Measurements from ENCODE around the gene ACSBG1.
A peak's percentile ranks its signal among the peaks of the same experiment; 100 is the strongest.

The ACSBG1 gene

GRCh38 chr15:78234515-78235040 lies at the start of gene ACSBG1:
ACSBG1 (minus strand) TSS chr15:78234565; CDS start chr15:78234501, 64 bp downstream.
- DNase-seq (ENCODE audit: low read depth): no peak

- peak; percentile 40 for DNase-seq (ENCODE audit: low read depth)
Measured at GRCh38 chr15:78282324-78282723, 48.0 kb upstream of the ACSBG1 start.

- DNase-seq (ENCODE audit: low read depth): no peak
Measured at GRCh38 chr15:78280319-78281072, 46.1 kb upstream of the ACSBG1 start.

GRCh38 chr15:78276064-78276943 lies 41.9 kb upstream of the ACSBG1 start:
- no peak for DNase-seq (ENCODE audit: low read depth)

GRCh38 chr15:78274994-78275393 lies 40.6 kb upstream of the ACSBG1 start:
- DNase-seq (ENCODE audit: low read depth): no peak

GRCh38 chr15:78272776-78273175 lies 38.4 kb upstream of the ACSBG1 start:
- no peak for DNase-seq (ENCODE audit: low read depth)

GRCh38 chr15:78272316-78272715 lies 38.0 kb upstream of the ACSBG1 start:
- DNase-seq (ENCODE audit: low read depth): no peak

- no peak for DNase-seq (ENCODE audit: low read depth)
Measured at GRCh38 chr15:78266806-78267205, 32.4 kb upstream of the ACSBG1 start.

- no peak for DNase-seq (ENCODE audit: low read depth)
Measured at GRCh38 chr15:78266229-78266628, 31.9 kb upstream of the ACSBG1 start.

GRCh38 chr15:78265752-78266224 lies 31.4 kb upstream of the ACSBG1 start:
- no peak for DNase-seq (ENCODE audit: low read depth)

GRCh38 chr15:78265137-78265460 lies 30.7 kb upstream of the ACSBG1 start:
- DNase-seq (ENCODE audit: low read depth): no peak

GRCh38 chr15:78264304-78265136 lies 30.2 kb upstream of the ACSBG1 start, which contains the start of gene DNAJA4:
DNAJA4 (plus strand) TSS chr15:78264562; CDS start chr15:78264764, 202 bp downstream.
- no peak for DNase-seq (ENCODE audit: low read depth)

- DNase-seq (ENCODE audit: low read depth): no peak
Measured at GRCh38 chr15:78263907-78264303, 29.5 kb upstream of the ACSBG1 start.

- DNase-seq (ENCODE audit: low read depth): no peak
Measured at GRCh38 chr15:78263351-78263781, 29.0 kb upstream of the ACSBG1 start.

- DNase-seq (ENCODE audit: low read depth): no peak
Measured at GRCh38 chr15:78261062-78261461, 26.7 kb upstream of the ACSBG1 start.

GRCh38 chr15:78260489-78260888 lies 26.1 kb upstream of the ACSBG1 start:
- no peak for DNase-seq (ENCODE audit: low read depth)

GRCh38 chr15:78259232-78259631 lies 24.9 kb upstream of the ACSBG1 start:
- DNase-seq (ENCODE audit: low read depth): no peak

GRCh38 chr15:78257681-78258080 lies 23.3 kb upstream of the ACSBG1 start:
- no peak for DNase-seq (ENCODE audit: low read depth)

- DNase-seq (ENCODE audit: low read depth): no peak
Measured at GRCh38 chr15:78256044-78256437, 21.7 kb upstream of the ACSBG1 start.

GRCh38 chr15:78255421-78256043 lies 21.2 kb upstream of the ACSBG1 start:
- DNase-seq (ENCODE audit: low read depth): no peak

- DNase-seq (ENCODE audit: low read depth): no peak
Measured at GRCh38 chr15:78251136-78251535, 16.8 kb upstream of the ACSBG1 start.
